ENCODE results near the gene GFI1B.

GFI1B gene

GRCh38 chr9:132994410-132995120 lies 16.1 kb downstream of the GFI1B start (continued):
- TF ChIP-seq IKZF3 (tag by site-specific recombination; IDR thresholded peaks at IDR 0.05) (no peak), ZBTB44 (tag by site-specific recombination; IDR thresholded peaks at IDR 0.05) (no peak), GLI4 (tag by site-specific recombination; IDR thresholded peaks at IDR 0.05) (no peak), ZNF544 (tag by site-specific recombination; IDR thresholded peaks at IDR 0.05) (no peak), GLIS2 (tag by site-specific recombination; IDR thresholded peaks at IDR 0.05) (no peak), PRDM10 (tag by site-specific recombination; IDR thresholded peaks at IDR 0.05) (no peak), TSHZ1 (tag by site-specific recombination; IDR thresholded peaks at IDR 0.05; ENCODE audit: borderline replicate concordance) (no peak), SP7 (tag by site-specific recombination; IDR thresholded peaks at IDR 0.05) (no peak), ZNF133 (tag by site-specific recombination; IDR thresholded peaks at IDR 0.05) (no peak), SETDB1 (IDR thresholded peaks at IDR 0.05; ENCODE audit: insufficient read length, low read length) (no peak), ZNF274 (IDR thresholded peaks at IDR 0.05; ENCODE audit: low read length) (no peak), ZNF274 (tag by site-specific recombination; IDR thresholded peaks at IDR 0.05; ENCODE audit: borderline replicate concordance) (no peak)
- TF ChIP-seq, protein P1, sequence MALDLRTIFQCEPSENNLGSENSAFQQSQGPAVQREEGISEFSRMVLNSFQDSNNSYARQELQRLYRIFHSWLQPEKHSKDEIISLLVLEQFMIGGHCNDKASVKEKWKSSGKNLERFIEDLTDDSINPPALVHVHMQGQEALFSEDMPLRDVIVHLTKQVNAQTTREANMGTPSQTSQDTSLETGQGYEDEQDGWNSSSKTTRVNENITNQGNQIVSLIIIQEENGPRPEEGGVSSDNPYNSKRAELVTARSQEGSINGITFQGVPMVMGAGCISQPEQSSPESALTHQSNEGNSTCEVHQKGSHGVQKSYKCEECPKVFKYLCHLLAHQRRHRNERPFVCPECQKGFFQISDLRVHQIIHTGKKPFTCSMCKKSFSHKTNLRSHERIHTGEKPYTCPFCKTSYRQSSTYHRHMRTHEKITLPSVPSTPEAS (tag by site-specific recombination; IDR thresholded peaks at IDR 0.05) = peak; percentile 67

GRCh38 chr9:132995121-132995420 lies 16.6 kb downstream of the GFI1B start:
- TF ChIP-seq KLF16 (tag by site-specific recombination; IDR thresholded peaks at IDR 0.05) (no peak), RBAK (tag by site-specific recombination; IDR thresholded peaks at IDR 0.05) (no peak), ZNF837 (tag by site-specific recombination; IDR thresholded peaks at IDR 0.05) (no peak)
- Histone ChIP-seq H3K9me3 (ENCODE audit: control insufficient read depth, insufficient read depth, low read depth, low read length) (no peaks in the 10 kb centered on the region), H3K4me1 (ENCODE audit: control insufficient read depth, insufficient read depth, low read length) (no peaks in the 10 kb centered on the region), H3K4me3 (ENCODE audit: low read depth, low read length) (no peak overlapping the region), H3K27ac (ENCODE audit: extremely low read depth, low read depth, low read length) (no peak overlapping the region), H3K36me3 (ENCODE audit: control insufficient read depth in 2 of 2, insufficient read depth in 1 of 2, low read length in 2 of 2) (no peaks in the 10 kb centered on the region)
- ChIA-PET POLR2A (interaction anchor here (1.4 to 2.0 kb wide), 2 partner anchors 28 to 36 kb away, joined by 3 to 9 read pairs; partner anchors contain the start of gene GTF3C5), CTCF (interaction anchor here (0.6 to 1.5 kb wide), 3 partner anchors 16 to 27 kb away, joined by 3 to 6 read pairs (median 3); partner anchors contain the start of gene GFI1B)
